Left lung (tissue), 10 donors: Measurements from ENCODE around the gene CES2. TPM values are rescaled to one million over a fixed set of nuclear protein-coding genes. Genes with fewer than 3 reads are reported as not detected.
"Not testable (repeated sequence)": the region's sequence is repeated elsewhere in the genome, so short reads cannot be mapped to it uniquely, and the experiment has no call there.

Experiments used
- ATAC-seq: fragments of 200-7000 bp; cut with Tn5 transposase; one replicate; pipeline ENCODE4 v1.9.1; 2020; ENCODE audit warnings: moderate library complexity
- DNase-seq, 4 donors: peaks; one replicate each; pipeline ENCODE4 v3.0.0-alpha.2; 2013 to 2020
- H3K27ac ChIP-seq, 2 donors: fragments of 200-600 bp; sonication (generic) in 1 of 2; one replicate each; pipeline versions ENCODE4 v1.5.0 to v1.8.0; 2020 to 2021
- H3K27me3 ChIP-seq, 2 donors: fragments of 200-600 bp; sonication (generic) in 1 of 2; one replicate each; pipeline versions ENCODE4 v1.5.0 to v1.8.0; 2020 to 2021
- H3K36me3 ChIP-seq, 2 donors: fragments of 200-600 bp; sonication (generic) in 1 of 2; one replicate each; pipeline versions ENCODE4 v1.5.0 to v1.8.0; 2020 to 2021
- H3K4me1 ChIP-seq, 2 donors: fragments of 200-600 bp; one replicate each; pipeline ENCODE4 v1.8.0; 2021
- H3K4me3 ChIP-seq, 2 donors: fragments of 200-600 bp; sonication (generic) in 1 of 2; one replicate each; pipeline versions ENCODE4 v1.5.0 to v1.8.0; 2020 to 2021; ENCODE audit warnings: mild to moderate bottlenecking in 1 of 2
- H3K9me3 ChIP-seq, 2 donors: fragments of 200-600 bp; sonication (generic) in 1 of 2; one replicate each; pipeline versions ENCODE4 v1.5.0 to v1.8.0; 2020 to 2021
- CTCF ChIP-seq, 2 donors: fragments of 200-600 bp; sonication (generic) in 1 of 2; IDR thresholded peaks; one replicate each; pipeline versions ENCODE4 v1.5.0 to v1.8.0; 2021; ENCODE audit warnings: antibody characterized with exemption in 2 of 2
- intact Hi-C, 2 donors: fragments of 100-400 bp; cut with DNase I; formaldehyde crosslinking; loops; one replicate each; pipeline versions ENCODE4 v1.11.2 to v1.14.2; 2022
- polyA plus RNA-seq, 6 donors: library from polyadenylated mRNA; unstranded; fragments of 120-200 nt; gene quantifications; one replicate each; pipeline ENCODE4 v1.2.1, GENCODE V29; 2013; ENCODE audit not compliant: insufficient read length in 6 of 6
- total RNA-seq, 2 donors: library from RNA; stranded (reverse); fragmentation: NEBNext Ultra II Directional; extraction: Animal tissue kit (Norgen Biotek cat#: 25700); gene quantifications; one replicate each; pipeline ENCODE4 v1.2.1, GENCODE V29; 2021
- donor health status: DM: no; HTN: yes; CAD: no.
- donor health status: DM: no; HTN: no; CAD: no.

Gene CES2
- total and polyA plus RNA-seq, 8 donors = 31.7 to 41.8 (median 35.7) TPM

- Histone ChIP-seq H3K27me3 (no peaks in the 10 kb centered on the region), H3K4me1 (peaks cover 8 to 11% of the 10 kb centered on the region in 2 donors), H3K36me3 (no peaks in the 10 kb centered on the region), H3K9me3 (no peaks in the 10 kb centered on the region), H3K27ac (no peak overlapping the region), H3K4me3 (no peak overlapping the region)
- DNase-seq (peak; percentile 70 to 88 (median 73)), ATAC-seq (peak; percentile 87)
- TF ChIP-seq CTCF (IDR thresholded peaks at IDR 0.05) = peak; percentile 67 to 77
- intact Hi-C loops = no loop called here
Observed at GRCh38 chr16:66894948-66895688, 40.2 kb upstream of the CES2 start.

DNA sequence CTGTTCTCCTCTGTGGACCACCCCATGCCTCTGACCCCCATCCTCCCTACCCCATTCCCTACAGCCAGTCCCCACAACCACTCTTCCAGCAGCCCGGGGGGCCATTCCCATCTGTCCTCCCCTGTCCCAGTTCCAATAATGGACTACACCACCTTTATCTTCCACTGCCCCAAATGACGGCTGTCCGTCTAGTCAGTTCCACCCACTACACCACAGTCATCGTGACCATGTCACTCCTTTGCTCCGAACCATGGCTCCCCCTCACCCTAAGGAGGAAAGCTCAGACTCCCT is 39.7 kb upstream of the CES2 start:
- ATAC-seq (no peak), DNase-seq (peak in 1 of 4 donors; percentile 38)
- no peaks in the 10 kb centered on the region for H3K36me3 ChIP-seq
- H3K27ac ChIP-seq = no peak overlapping the region
- H3K9me3 ChIP-seq = no peaks in the 10 kb centered on the region
- no peaks in the 10 kb centered on the region for H3K27me3 ChIP-seq
- no peak for TF ChIP-seq CTCF (IDR thresholded peaks at IDR 0.05)
- intact Hi-C loops = no loop called here
- peaks cover 13 to 16% of the 10 kb centered on the region in 2 donors for H3K4me1 ChIP-seq
- H3K4me3 ChIP-seq = no peak overlapping the region

DNA sequence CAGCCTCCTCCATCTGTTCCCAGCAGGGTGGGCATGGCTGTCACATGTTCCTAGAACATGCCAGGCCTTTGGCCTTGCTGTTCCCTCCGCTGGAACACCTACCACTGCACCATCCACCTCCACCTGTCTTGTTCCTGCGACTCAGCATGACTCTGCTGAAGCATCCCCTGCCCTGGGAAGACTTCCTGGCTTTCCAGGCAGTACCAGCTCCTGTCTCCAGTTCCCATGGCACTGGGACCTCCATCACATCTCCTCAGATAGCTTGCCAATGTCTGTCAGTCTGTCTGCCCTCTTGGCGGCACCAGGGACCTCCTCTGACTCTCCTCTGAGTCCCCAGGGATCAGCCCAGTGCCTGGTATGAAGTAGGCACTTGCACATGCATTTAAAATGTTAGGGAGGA is 39.3 kb upstream of the CES2 start:
- Histone ChIP-seq H3K4me1 (peaks cover 14 to 17% of the 10 kb centered on the region in 2 donors), H3K36me3 (no peaks in the 10 kb centered on the region), H3K27ac (no peak overlapping the region), H3K9me3 (no peaks in the 10 kb centered on the region), H3K27me3 (no peaks in the 10 kb centered on the region), H3K4me3 (no peak overlapping the region)
- intact Hi-C loops = no loop called here
- TF ChIP-seq CTCF (IDR thresholded peaks at IDR 0.05) = no peak
- ATAC-seq (no peak), DNase-seq (no peak)

GRCh38 chr16:66896682-66897081 is 38.6 kb upstream of the CES2 start:
- H3K27me3 ChIP-seq, intact Hi-C loops, H3K27ac ChIP-seq, H3K36me3 ChIP-seq, ATAC-seq, H3K4me3 ChIP-seq, H3K9me3 ChIP-seq, DNase-seq: not testable (repeated sequence)
- peaks cover 14 to 17% of the 10 kb centered on the region in 2 donors for H3K4me1 ChIP-seq

- H3K4me1 ChIP-seq = peaks cover 14 to 17% of the 10 kb centered on the region in 2 donors
- DNase-seq (no peak), ATAC-seq (no peak)
- intact Hi-C loops = no loop called here
- no peak for TF ChIP-seq CTCF (IDR thresholded peaks at IDR 0.05)
- no peaks in the 10 kb centered on the region for H3K9me3 ChIP-seq
- H3K4me3 ChIP-seq = no peak overlapping the region
- peak overlapping the region in 1 of 2 donors; percentile 74 for H3K27ac ChIP-seq
- H3K36me3 ChIP-seq = no peaks in the 10 kb centered on the region
- H3K27me3 ChIP-seq = no peaks in the 10 kb centered on the region
Observed at GRCh38 chr16:66898207-66898606, 37.1 kb upstream of the CES2 start.

DNA sequence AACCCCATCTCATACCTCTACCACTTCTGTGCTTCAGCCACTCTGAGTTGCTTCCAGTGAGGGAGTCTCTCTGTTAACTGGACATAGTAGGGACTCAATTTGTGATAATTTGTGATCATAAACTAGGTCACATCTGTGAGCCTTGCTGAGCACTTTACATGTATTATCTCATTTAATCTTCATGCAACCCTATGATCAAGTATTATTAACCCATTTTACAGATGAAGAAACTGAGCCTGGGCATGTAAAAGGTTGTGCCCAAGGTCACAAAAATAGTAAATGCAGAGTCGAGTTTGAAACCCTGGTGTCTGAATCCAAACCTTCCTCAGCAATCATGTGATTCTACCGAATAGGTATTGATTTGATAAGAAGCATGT is 36.4 kb upstream of the CES2 start:
- no peaks in the 10 kb centered on the region for H3K36me3 ChIP-seq
- no peak for ATAC-seq
- H3K4me1 ChIP-seq = peaks cover 14 to 17% of the 10 kb centered on the region in 2 donors
- H3K4me3 ChIP-seq = no peak overlapping the region
- TF ChIP-seq CTCF (IDR thresholded peaks at IDR 0.05) = no peak
- no peaks in the 10 kb centered on the region for H3K27me3 ChIP-seq
- no peaks in the 10 kb centered on the region for H3K9me3 ChIP-seq
- intact Hi-C loops = no loop called here
- no peak for DNase-seq
- peak overlapping the region in 1 of 2 donors; percentile 74 for H3K27ac ChIP-seq
